ENCODE results near the gene DAPK1.

DAPK1 gene

GRCh38 chr9:87609002-87609401 is 111.3 kb downstream of the DAPK1 start:
- H3K27ac ChIP-seq = no peak overlapping the region
- TF ChIP-seq ZFX (IDR thresholded peaks at IDR 0.05; ENCODE audit: borderline replicate concordance) (no peak), CTCF (IDR thresholded peaks at IDR 0.05) (no peak)

- no peak for TF ChIP-seq CTCF (IDR thresholded peaks at IDR 0.05)
- TF ChIP-seq ZFX (IDR thresholded peaks at IDR 0.05; ENCODE audit: borderline replicate concordance) = no peak
- no peak overlapping the region for H3K27ac ChIP-seq
Observed at GRCh38 chr9:87609486-87609885, 111.8 kb downstream of the DAPK1 start.

- H3K27ac ChIP-seq = no peak overlapping the region
- TF ChIP-seq ZFX (IDR thresholded peaks at IDR 0.05; ENCODE audit: borderline replicate concordance) = no peak
- TF ChIP-seq CTCF (IDR thresholded peaks at IDR 0.05) = no peak
Observed at GRCh38 chr9:87610200-87611155, 112.8 kb downstream of the DAPK1 start.

GRCh38 chr9:87611776-87612175 is 114.1 kb downstream of the DAPK1 start:
- no peak for TF ChIP-seq ZFX (IDR thresholded peaks at IDR 0.05; ENCODE audit: borderline replicate concordance)
- TF ChIP-seq CTCF (IDR thresholded peaks at IDR 0.05) = no peak
- H3K27ac ChIP-seq = no peak overlapping the region

- TF ChIP-seq ZFX (IDR thresholded peaks at IDR 0.05; ENCODE audit: borderline replicate concordance) (no peak), CTCF (IDR thresholded peaks at IDR 0.05) (no peak)
- no peak overlapping the region for H3K27ac ChIP-seq
Observed at GRCh38 chr9:87612536-87612935, 114.9 kb downstream of the DAPK1 start.

- no peak for TF ChIP-seq CTCF (IDR thresholded peaks at IDR 0.05)
- H3K27ac ChIP-seq = no peak overlapping the region
Observed at GRCh38 chr9:87613265-87614111, 115.8 kb downstream of the DAPK1 start.

Data from 22Rv1 (cell line).